ENCODE data around the gene OGA.
"Not testable (repeated sequence)": the region's sequence is repeated elsewhere in the genome, so short reads cannot be mapped to it uniquely, and the experiment has no call there.

GRCh38 chr10:101789231-101789630, 29.0 kb downstream of the OGA start:
- TF ChIP-seq RERE (CRISPR knock-in tag; IDR thresholded peaks at IDR 0.05; ENCODE audit: borderline replicate concordance); POLR2AphosphoS5 (IDR thresholded peaks at IDR 0.05; ENCODE audit: control insufficient read depth, insufficient read depth, low read depth, low read length); PRDM10 (IDR thresholded peaks at IDR 0.05; ENCODE audit: partially characterized antibody); ZNF830 (CRISPR knock-in tag; IDR thresholded peaks at IDR 0.05); CTCF (IDR thresholded peaks at IDR 0.05 in 2 of 3, conservative IDR thresholded peaks at IDR 0.05 in 1 of 3; ENCODE audit: insufficient read depth in 2 of 3, low read depth in 1 of 3, low read length in 3 of 3); RAD21 (CRISPR knock-in tag; conservative IDR thresholded peaks at IDR 0.05 in 1 of 2, IDR thresholded peaks at IDR 0.05 in 1 of 2); ZNF512 (tag; IDR thresholded peaks at IDR 0.05); ZNF263 (CRISPR knock-in tag; IDR thresholded peaks at IDR 0.05; ENCODE audit: borderline replicate concordance); EZH2 (IDR thresholded peaks at IDR 0.05; ENCODE audit: borderline replicate concordance, low read depth, low read length); MAX (CRISPR knock-in tag; IDR thresholded peaks at IDR 0.05); ZNF232 (CRISPR knock-in tag; IDR thresholded peaks at IDR 0.05); BRD9 (IDR thresholded peaks at IDR 0.05; ENCODE audit: low read depth, partially characterized antibody): not testable (repeated sequence)

Measured in K562 (cell line).